ENCODE measurements around the gene OCA2. TPM values are rescaled to one million over a fixed set of nuclear protein-coding genes. Genes with fewer than 3 reads are reported as not detected.

The OCA2 gene
- polyA plus RNA-seq, 1 experiment: 0.02 TPM

DNA sequence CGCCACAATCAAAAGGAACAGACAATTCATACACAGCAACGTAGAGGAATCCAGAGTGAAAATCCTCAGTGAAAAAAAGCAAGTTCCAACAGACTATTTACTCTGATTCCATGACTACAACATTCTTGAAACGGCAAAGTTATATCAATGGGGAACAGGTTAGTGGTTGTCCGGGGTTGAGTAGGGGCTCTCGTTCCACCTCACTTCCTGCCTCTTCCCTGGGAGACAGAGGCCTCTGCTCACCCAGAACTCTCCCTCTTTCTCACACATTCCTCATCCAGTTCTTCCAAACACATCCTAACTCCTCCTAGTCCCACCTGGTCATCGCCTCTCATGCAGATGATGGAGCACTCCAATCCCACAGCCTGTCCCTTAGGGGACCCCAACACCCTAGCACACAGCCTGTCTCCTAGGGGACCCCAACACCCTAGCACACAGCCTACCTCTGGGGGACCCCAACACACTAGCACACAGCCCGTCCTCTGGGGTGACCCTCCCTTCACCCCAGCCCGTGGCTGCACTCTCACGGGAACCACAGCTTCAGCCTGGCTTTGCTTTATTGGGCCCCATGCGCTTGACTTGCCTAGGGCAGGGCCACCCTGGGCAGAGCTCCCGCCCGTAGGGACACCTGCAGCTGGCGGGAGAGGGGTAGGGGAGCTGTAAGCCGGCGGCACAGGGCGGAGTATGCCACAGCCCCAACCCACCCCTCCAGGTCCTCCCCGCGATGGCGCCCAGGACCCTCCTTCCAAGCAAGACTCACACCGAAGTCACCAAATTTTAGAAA, 5.2 kb downstream of the OCA2 start:
- ChIA-PET CTCF (no interaction called here), POLR2A (no interaction called here)
- H3K36me3 ChIP-seq (ENCODE audit: control insufficient read depth, insufficient read depth, low read length): no peaks in the 10 kb centered on the region
- DNase-seq (ENCODE audit: low read depth): no peak
- no peak for TF ChIP-seq CTCF (IDR thresholded peaks at IDR 0.05; ENCODE audit: insufficient read depth, low read depth, low read length)
- peaks cover 9% of the 10 kb centered on the region for H3K27me3 ChIP-seq (ENCODE audit: control insufficient read depth, insufficient read depth, low read length)
- no peak overlapping the region for H3K4me3 ChIP-seq (ENCODE audit: low read depth, low read length)

GRCh38 chr15:28091313-28091712, 7.8 kb downstream of the OCA2 start:
- no peak for TF ChIP-seq CTCF (IDR thresholded peaks at IDR 0.05; ENCODE audit: insufficient read depth, low read depth, low read length)
- ChIA-PET POLR2A (no interaction called here), CTCF (interaction anchor here (1.0 to 2.2 kb wide), 2 partner anchors 16 to 19 kb away, joined by 3 to 5 read pairs; no protein-coding TSS in a partner anchor)
- H3K27me3 ChIP-seq (ENCODE audit: control insufficient read depth, insufficient read depth, low read length): no peaks in the 10 kb centered on the region; the same call in 1 of the 2 replicates
- no peaks in the 10 kb centered on the region for H3K36me3 ChIP-seq (ENCODE audit: control insufficient read depth, insufficient read depth, low read length)
- DNase-seq (ENCODE audit: low read depth): no peak
- H3K4me3 ChIP-seq (ENCODE audit: low read depth, low read length): no peak overlapping the region

GRCh38 chr15:28086175-28086703, 12.9 kb downstream of the OCA2 start:
- Histone ChIP-seq H3K36me3 (ENCODE audit: control insufficient read depth, insufficient read depth, low read length) (no peaks in the 10 kb centered on the region), H3K4me3 (ENCODE audit: low read depth, low read length) (no peak overlapping the region), H3K27me3 (ENCODE audit: control insufficient read depth, insufficient read depth, low read length) (no peaks in the 10 kb centered on the region)
- TF ChIP-seq CTCF (IDR thresholded peaks at IDR 0.05; ENCODE audit: insufficient read depth, low read depth, low read length): peak; percentile 85
- ChIA-PET POLR2A (no interaction called here), CTCF (no interaction called here)
- no peak for DNase-seq (ENCODE audit: low read depth)

DNA sequence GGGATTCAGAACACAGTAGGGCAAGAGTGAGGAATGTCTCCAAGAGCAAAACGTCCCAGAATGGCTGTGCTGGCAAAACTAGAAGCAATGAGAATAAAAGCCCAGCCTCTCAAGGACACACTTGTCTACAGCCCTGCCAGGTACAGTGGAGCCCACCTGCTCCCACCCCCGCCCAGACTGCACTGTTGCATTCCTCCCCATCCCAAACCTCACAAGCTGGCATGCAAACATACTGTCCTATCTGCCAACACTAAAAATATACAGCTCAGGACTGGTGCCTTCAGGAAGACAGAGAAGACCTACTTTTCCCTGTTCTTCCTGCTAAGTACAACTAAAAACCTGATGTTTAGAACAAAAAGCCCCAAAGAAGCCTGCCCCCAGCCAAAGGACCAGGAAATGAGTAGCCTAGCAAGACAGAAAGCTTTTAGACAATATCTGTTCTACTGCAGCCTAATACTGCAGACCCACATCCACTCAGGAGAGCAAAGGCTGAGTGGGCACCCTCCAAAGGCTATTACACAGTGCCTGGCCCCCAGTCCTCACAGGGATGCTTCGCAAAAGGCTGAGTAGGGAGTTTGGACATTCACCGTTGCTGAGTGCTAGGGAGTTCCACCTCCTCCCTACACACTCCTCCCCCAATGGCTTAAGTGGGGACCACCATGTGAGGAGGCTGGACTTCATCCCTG, 13.5 kb downstream of the OCA2 start:
- DNase-seq (ENCODE audit: low read depth): no peak
- no peak for TF ChIP-seq CTCF (IDR thresholded peaks at IDR 0.05; ENCODE audit: insufficient read depth, low read depth, low read length)
- CTCF ChIA-PET: interaction anchor here (0.7 to 1.3 kb wide), 5 partner anchors 14 to 41 kb away, joined by 3 to 7 read pairs (median 4); partner anchors contain the start of gene OCA2
- POLR2A ChIA-PET: no interaction called here
- H3K27me3 ChIP-seq (ENCODE audit: control insufficient read depth, insufficient read depth, low read length): no peaks in the 10 kb centered on the region
- no peaks in the 10 kb centered on the region for H3K36me3 ChIP-seq (ENCODE audit: control insufficient read depth, insufficient read depth, low read length)
- no peak overlapping the region for H3K4me3 ChIP-seq (ENCODE audit: low read depth, low read length)

- POLR2A ChIA-PET: no interaction called here
Observed at GRCh38 chr15:28084547-28084946, 14.6 kb downstream of the OCA2 start.

More at GRCh38 chr15:28084547-28084946, 14.6 kb downstream of the OCA2 start:
- DNase-seq (ENCODE audit: low read depth): no peak
- CTCF ChIA-PET: interaction anchor here (1.1 to 1.3 kb wide), 3 partner anchors 19 to 42 kb away, joined by 3 to 7 read pairs (median 6); no protein-coding TSS in a partner anchor
- H3K4me3 ChIP-seq (ENCODE audit: low read depth, low read length): no peak overlapping the region
- no peaks in the 10 kb centered on the region for H3K36me3 ChIP-seq (ENCODE audit: control insufficient read depth, insufficient read depth, low read length)
- TF ChIP-seq CTCF (IDR thresholded peaks at IDR 0.05; ENCODE audit: insufficient read depth, low read depth, low read length): no peak
- H3K27me3 ChIP-seq (ENCODE audit: control insufficient read depth, insufficient read depth, low read length): no peaks in the 10 kb centered on the region

Data from BJ (cell line).